GM21717 (cell line): ENCODE data around the gene MIAT.

ENCODE experiments used
- ATAC-seq: cut with Tn5 transposase; IDR thresholded peaks from one replicate; pipeline ENCODE4 v1.9.1; 2021; ENCODE audit warnings: mild to moderate bottlenecking, moderate library complexity; ENCODE audit not compliant: unreplicated experiment

MIAT gene

DNA sequence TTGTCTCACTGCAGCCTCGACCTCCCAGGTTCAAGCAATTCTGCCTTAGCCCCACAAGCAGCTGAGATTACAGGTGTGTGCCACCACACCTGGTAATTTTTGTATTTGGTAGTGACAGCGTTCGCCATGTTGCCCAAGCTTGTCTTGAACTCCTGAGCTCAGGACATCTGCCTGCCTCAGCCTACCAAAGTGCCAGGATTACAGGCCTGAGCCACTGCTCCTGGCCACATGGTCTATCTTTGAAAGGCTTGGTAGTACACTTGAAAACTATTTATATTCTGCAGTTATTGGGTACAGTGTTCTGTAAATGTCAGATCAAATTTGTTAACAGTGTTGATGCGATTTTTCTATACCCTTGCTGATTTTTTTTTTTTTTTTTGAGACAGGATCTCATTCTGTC, 26.1 kb upstream of the MIAT start:
- no peak for ATAC-seq

GRCh38 chr22:26632422-26633155, 24.8 kb upstream of the MIAT start:
- ATAC-seq, result no peak

GRCh38 chr22:26634189-26634588, 23.2 kb upstream of the MIAT start:
- ATAC-seq, result no peak

DNA sequence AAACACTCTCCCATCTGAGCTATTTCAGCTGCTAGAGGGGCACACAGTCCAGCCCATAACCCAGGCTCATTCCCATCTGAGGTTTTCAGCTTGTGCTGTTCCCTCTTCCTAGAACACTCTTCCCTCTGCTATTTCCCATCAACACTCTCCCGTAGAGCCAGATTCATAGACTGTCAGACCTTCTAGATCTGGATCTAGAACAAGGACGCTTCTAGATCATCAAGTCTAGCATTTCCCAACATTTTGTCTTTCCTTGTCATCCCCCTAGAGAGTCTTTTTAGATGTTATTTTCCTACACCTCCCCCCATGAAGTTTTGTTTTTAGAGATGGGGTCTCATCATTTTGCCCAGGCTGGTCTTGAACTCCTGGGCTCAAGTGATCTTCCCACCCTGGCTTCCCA, 22.3 kb upstream of the MIAT start:
- no peak for ATAC-seq

GRCh38 chr22:26636296-26636695, 21.1 kb upstream of the MIAT start:
- ATAC-seq, result no peak

- ATAC-seq, result no peak
Measured at GRCh38 chr22:26642465-26643417, 14.6 kb upstream of the MIAT start.

- no peak for ATAC-seq
Measured at GRCh38 chr22:26643418-26644100, 13.8 kb upstream of the MIAT start.

- no peak for ATAC-seq
Measured at GRCh38 chr22:26646158-26646557, 11.2 kb upstream of the MIAT start.

DNA sequence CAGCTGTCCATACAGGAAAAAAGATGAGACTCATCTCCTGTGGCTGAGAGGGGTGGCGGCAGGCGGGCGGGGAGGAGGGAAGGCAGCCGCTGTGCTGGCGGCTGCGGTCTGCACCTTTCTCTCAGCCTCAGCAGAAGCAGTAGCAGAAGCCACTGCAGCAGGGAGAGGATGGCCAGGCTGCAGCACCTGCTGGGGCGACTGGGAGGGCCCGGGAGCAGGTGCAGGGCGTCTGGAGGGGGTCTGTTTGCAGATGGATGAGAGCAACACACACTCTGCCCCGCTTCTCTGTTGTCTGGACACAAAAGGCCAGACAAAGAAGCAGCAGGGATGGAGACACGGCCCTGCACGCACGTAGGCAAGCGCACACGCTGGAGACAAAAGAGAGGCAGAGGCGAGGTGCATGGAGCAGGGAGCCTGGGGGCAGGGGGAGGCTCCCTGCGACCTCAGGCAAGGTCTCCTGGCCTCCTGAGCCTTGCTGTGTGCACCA, 9.3 kb upstream of the MIAT start:
- ATAC-seq, result no peak

DNA sequence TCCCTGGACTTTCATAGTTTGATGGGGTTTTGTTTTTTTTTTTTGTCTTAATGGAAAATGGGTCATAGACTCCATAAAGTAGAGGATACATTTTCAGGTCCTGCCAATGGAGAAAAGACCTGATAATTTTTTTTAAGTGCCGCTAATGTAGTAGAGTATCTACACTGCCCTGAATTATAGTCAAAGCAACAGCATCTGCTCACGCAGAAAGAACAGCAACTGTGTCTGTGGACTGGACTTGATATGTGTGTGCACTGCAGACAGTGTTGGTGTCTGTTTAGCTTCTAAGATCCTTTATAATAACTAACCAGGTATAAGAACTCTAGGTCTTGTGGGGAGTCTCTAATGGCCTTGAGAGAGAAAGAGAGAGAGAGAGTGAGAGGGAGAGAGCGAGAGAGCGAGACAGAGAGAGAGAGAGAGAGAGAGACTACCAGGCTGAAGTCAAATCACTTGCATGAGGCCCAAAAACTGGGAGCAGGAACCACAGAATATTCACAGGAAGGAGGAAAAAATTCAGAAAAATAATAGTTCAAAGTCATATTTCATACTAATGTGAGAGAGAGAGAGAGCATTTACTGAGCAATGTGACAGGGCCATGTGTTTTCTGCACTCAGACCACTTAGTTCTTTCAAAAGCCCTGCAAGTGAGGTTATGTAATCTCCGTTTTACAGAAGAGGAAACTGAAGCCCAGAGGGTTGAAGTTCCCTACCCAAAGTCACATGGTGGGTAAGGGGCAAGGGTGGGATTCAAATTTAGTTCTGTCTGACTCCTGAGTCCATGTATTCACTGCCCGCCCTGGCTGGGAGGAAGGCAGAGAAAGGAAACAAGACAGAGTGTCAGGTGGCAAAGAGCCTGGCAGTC, 8.6 kb upstream of the MIAT start:
- no peak for ATAC-seq

GRCh38 chr22:26650722-26651421, 6.5 kb upstream of the MIAT start:
- no peak for ATAC-seq

- ATAC-seq, result no peak
Measured at GRCh38 chr22:26651815-26652214, 5.6 kb upstream of the MIAT start.

DNA sequence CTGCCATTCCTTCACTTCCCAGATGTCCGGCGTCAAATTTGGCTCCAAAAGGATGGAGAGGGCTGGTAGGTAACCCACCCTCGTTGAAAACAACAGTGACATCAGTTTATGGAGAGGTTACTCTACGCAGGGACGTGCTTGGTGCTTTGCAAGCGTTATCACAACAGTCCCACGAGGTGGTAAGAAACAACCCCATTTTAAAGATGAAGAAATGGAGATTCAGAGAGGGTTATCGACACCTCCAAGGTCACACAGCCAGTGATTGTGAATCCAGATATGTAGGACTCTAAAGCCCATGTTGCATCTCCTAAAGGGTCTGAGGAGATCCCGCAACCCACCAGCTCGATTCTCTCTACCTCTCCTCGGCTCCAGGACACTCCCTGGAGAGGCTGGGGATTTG, 773 bp downstream of the MIAT start:
- no peak for ATAC-seq

- ATAC-seq, result peak; percentile 63
Measured at GRCh38 chr22:26658671-26659478, 1.5 kb downstream of the MIAT start.

DNA sequence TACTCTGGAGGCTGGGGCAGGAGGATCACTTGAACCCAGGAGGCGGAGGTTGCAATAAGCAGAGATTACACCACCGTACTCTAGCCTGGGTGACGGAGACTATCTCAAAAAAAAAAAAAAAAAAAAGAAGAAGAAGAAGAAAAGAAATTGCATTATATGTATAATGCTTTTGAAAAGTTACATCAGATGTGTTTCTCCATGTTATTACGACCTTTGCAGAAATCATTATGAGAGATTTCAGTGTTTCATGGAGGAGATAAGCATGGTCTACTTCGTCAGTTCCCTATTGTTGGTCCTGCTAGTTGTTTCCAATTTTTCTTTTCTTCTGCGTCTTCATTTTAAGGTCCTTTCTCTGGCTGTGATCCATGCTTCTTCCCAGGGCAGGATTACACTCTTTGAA, 3.0 kb downstream of the MIAT start:
- no peak for ATAC-seq

DNA sequence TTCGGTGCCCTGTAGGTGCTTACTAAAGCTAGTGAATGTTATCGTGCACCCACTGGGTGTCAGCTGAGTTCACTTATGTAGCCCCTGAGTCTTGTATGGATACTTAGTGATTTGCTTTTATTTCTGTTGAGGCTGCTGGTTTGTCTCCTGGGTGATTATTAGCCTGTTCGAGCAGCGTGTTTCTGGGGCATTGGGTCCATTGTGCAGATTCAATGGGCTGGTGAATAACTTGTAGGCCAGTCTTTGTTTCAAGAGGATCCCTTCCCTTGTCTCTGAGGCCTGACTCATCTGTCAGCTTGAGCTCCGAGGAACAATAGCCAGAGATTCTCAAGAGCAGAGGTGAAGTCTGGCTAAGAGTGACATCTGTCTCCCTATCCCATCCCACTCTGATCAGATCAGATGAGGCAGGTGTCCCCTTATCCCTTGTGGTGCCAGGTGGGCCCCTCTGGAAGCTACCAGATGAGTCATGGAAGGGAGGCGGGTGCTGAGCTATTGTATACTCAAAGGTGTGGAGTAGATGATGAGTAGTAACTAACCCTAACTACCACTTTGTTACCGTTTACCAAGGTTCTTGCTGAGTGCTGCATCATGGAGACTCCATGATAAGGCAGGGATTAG, 3.7 kb downstream of the MIAT start:
- ATAC-seq, result no peak

- ATAC-seq, result no peak
Measured at GRCh38 chr22:26662160-26662559, 4.8 kb downstream of the MIAT start.

- no peak for ATAC-seq
Measured at GRCh38 chr22:26663374-26663923, 6.1 kb downstream of the MIAT start.
